HG03135 (cell line): ENCODE data around the gene CBX8.

Experiments used
- ATAC-seq: cut with Tn5 transposase; IDR thresholded peaks from one replicate; pipeline ENCODE4 v1.9.1; 2021; ENCODE audit warnings: mild to moderate bottlenecking, moderate library complexity; ENCODE audit not compliant: unreplicated experiment

The CBX8 gene

DNA sequence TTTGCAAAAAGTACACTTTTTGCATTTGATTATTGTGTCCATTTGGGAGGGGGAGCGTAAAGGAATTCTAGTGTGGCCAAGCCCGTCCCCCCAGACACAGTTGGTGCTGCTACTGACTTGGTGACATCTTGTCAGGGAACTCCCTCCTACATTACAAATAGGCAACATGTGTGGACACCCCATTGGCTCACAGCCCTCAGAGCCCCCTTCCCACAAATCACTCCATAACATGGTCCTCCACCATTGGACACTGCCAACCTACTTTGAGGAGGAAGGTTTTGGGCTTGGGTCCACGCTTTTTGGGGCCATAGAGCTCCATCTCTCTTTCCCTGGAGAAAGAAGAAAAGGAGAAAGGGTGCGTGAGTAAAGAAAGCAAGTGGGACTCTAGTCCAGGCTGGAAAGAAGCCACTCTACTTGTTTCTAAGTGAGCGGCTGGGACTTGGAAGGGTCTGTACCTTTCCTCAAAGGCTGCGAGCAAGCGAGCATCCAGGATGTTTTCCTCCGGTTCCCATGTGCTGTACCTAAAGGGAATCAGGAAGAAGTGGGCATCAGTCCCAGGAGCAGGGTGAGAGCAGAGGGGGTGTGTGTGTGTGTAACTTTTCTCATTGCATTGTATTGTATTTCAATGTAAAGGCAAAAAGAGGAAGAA, 958 bp downstream of the CBX8 start:
- no peak for ATAC-seq

DNA sequence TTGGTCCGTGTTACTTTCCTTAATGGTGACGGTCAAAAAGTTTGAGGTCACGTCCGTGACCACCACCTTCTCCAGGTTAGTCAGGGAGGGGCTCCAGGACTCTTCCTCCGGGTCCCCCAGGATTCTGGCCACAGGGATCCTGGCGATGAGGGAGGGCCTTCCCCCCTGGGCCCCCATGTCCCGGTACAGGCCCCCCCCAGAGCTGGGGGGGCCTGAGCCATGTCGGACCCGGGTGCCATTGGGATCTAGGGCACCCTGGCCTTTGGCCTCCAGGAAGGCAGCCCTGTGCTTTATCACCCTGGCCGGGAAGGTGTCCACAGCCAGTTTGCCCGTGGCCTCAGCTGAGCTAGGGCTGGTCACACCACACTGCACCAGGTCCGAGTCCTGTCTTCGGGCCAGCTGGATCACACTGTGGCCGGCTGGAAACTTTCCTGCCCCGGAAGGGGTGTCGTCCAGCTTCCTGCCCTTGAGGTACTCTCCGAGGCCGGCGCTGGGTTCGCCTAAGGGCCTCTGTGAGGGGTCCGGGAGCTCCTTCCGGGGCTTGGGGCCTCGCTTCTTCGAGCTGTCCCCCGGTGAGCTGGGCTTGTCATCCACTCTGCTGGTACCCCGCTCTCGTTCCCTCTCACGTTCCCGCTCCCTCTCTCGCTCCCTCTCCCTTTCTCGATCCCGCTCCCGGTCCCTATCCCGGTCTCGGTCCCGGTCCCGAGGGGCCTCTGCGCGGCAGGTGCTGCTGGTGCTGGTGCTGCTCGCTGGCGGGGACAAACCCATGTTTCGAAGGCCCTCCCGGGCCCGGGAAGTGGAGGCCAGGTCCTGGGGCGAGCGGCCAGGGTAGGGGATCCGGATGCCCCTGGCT, 2.0 kb downstream of the CBX8 start:
- no peak for ATAC-seq

DNA sequence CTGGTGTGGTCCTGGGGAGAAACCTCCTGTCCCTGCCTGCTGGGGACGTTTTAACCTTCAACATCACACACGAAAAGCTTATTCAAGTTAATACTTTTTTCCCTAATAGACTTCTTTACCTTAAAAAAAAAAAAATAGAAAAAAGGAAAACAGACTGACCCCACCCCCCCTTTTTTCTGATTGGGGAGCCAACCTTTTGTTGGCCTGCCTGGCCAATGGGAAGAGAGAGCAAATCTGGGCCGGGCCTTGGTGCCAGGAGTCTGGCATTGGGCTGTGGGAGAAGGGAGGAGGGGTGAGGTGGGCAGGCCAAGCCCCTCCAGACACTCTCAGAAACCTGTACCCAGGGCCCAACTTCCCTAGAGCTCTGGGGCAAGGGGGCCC, 3.0 kb downstream of the CBX8 start:
- no peak for ATAC-seq

DNA sequence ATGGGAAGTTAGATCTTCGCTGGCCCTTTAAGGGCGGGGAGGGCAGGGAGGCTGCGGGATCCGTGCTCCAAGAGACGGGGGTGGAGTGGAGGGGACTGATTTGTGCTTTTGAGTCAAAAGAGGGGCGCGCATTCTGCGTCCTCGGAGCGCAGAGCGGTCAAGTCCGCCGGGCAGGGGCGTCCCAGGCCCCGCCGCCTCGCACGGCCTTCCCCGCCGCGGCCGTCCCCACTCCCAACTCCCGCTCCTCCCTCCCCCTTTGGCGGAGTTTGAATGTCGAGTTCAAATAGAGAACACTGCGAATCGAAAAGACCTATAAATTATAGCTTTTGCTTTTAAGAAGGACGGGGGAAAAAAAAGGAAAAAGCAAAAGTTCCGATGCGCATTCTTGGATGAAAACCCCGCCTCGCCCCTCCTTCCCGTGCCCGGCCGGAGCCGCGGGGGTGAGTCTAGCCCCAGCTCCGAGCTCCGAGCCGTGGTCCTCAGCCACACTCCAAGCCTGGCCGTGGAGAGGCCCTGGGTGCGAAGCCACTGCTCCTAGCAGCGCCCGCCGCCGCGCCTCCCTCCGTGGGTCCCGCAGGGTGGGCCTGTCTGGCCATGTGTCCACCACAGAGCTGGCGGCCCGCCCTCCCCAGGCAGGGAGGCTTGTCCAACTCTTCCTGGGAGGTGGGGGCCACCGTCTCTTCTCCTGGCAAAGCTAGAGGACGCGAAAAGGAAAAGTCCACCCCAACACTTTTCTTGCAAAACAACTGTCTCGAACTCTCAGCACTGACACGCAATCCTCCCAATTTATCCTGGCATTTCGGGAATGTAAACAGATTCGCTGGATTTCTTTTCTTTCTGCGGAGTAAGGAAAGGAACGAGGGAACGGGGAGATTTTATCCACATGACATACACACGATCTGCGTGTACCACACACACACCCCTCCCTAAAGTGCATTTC, 3.6 kb downstream of the CBX8 start:
- no peak for ATAC-seq

DNA sequence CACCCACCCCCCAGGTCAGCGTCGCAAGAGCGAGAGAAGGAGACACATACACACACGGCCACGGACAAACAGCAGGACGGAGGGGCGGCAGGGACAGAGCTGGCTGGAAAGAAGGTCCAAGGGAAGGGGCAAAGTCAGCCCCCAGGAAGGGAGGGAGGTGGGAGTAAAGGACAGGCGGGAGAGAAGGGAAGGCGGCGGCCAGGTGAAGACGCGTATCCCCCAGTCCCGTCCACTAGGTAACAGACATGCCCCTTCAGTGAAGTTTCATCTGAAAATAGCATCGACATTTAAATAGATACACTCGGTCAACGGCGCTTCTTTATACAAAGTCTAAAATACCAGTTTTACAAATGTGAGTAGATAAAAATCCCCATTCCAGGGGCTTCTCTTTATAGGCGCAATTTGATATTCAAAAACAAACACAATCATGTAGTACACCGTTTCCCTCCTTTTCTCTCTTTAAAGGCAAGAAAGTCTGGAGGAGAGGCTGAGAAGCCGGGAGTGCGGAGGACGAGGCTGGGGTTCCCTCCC, 4.5 kb downstream of the CBX8 start:
- ATAC-seq: no peak

DNA sequence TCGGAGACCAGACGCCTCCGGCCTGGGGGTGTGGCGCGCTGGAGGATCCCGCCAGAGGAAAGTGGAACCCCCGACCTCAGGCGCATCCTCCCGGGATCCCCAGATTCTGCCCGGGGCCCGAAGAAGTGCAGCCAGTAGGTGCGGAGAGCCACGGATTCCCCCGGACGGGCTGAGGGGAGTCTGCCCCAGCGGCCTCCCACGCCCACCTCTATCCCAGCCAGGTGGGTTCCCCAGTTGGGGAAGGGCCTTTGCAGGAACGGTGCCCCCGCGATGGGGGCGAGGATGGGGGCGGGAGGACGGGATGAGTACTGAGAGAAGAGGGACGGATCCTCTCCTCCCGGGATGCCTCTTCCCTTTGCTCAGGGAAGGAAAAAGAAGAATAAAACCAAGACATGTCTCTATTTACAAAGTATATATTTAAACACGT, 5.1 kb downstream of the CBX8 start:
- no peak for ATAC-seq

DNA sequence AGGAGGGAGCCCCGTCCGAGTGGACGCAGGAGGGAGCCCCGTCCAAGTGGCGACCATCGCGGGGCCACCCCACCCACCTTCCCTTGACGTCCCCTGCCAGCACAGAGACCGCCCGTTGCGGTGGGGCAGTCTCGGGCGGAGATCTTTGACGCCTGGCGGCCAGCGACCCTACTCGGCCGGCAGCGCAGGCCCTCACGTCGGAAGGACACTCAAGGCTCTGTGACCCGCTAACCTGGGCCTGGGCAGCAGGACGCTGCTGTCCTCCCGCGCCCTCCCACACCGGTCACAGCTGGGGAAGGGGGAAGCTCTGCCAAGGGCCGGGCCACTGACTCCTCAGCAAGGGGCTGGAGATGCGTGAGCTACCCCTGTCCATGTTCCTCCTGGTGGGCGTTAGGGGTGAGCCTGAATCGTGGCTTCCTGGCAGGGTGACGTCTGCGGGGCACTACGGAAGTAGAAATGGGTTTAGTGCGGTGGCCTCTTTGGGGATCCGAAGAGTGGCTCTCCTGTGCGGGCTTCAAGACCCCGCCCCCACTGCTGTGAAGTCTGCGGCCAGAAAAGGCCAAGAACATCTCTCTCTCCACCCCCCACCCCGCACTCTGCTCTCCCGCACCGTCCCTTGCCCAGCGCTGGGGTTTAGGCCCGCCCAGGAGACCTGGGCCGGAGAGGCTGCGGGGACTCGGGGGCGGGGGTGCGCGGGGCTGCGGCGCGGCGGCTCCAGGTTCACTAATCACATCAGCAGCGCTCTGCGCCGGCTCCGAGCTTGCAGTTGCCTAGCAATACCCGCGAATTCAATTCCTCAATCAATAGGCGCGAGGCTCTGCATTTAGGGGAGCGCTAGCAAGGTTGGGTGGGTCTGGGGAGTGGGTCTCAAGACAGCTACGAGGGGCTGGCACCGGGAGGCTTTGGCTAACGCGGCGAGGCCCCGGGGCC, 5.8 kb downstream of the CBX8 start:
- ATAC-seq: no peak

DNA sequence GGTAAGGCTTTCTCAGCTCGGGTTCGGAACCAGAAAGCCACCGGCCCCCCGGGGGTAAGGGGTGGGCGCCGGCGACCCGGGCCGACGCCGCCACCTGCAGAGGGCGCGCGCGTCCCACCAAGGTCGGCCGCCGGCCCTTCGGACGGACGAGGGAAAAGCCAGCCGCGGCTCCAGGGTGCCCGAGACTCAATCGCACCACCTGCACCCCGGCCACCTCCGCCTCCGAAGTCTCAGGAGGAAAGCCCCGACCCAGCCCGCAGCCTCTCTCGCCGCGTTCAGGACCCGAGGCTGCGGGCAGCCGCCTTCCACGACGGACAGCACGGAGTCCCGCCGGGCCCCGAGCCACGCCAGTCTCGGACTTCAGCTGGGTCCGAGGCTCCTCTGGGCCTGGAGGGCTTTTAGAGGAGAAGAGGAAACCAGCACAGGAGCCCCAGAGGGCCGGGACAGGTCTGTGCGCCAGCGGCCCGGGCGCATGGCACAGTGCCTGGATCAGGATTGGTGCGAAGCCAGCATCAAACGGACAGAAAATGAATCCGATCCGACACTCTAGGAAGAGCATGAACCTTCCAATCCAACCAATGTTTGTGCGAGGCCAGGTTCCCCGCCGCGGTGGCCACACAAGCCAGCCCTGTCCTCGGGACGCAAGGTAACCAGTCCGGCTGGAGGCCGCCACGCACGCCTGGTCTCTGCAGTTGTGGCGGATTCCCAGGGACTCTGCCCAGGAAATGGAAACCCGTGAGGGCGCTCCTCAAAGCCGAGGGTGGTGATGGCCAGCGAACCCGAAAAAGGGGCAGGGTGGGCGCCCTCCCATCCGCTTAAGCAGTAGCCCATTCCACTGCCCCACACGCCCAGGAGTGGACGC, 6.7 kb downstream of the CBX8 start:
- ATAC-seq: no peak

DNA sequence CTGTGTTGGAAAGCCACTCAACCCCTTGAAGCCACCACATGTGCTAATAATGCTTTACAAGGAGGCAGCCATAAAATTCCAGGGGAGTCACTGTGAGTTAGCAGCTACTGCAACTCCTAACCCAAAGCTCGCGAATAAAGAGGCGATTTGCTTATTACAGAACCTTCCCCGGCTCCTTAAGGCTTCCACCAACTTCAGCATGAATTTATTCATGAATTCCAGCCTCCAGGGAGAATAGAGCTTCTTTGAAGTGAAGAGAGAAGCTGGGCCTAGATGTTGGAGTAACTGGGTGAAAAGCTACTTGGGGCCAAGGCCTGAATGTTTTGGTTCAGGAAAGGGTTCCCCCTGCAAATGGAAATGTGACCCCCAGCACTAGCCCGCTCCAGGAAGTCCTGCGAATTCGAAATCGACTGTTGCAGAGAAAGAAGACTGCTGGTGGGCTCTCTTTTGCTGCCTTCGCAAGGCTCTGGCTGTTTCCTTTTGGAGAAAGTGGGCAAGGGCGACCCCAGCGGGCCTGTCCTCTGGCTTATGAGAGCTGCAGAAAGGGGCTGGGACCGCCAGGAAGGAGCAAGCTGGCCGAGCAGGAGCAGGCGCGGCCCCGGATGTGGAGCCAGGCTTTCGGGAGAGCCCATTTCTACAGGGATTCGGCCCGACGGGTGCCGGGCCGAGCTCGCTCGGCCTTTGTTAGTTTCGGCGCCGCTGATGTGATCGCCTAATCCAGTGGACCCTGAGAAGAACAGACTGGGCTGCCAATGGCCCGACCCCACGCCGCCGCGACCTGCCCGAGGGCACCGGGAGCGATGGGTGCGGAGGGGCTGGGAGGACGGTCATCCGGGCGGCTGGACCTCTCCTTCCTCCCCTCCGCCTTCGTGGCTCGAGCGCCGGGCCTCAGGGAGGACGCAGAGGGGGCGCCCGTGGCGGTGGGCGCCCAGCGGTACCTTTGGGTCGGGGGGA, 7.6 kb downstream of the CBX8 start:
- no peak for ATAC-seq

DNA sequence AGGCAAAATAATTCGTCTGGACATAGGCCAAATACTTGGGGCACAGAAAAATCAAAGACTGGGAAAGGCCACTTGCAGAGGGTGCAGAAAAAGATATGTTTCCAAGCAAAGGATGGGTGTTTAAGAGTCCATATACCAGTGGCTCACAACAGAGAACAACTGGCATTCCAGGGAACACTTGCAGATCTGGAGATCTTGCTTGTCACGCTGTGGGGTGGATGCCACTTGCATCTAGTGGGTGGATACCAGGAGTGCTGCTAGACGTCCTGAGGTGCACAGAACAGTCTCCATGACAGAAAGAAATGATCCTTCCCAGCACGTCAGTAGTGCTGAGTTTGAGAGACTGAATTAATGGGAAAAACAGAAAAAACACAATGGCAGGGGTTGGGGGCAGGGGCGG, 8.4 kb downstream of the CBX8 start:
- ATAC-seq: no peak

DNA sequence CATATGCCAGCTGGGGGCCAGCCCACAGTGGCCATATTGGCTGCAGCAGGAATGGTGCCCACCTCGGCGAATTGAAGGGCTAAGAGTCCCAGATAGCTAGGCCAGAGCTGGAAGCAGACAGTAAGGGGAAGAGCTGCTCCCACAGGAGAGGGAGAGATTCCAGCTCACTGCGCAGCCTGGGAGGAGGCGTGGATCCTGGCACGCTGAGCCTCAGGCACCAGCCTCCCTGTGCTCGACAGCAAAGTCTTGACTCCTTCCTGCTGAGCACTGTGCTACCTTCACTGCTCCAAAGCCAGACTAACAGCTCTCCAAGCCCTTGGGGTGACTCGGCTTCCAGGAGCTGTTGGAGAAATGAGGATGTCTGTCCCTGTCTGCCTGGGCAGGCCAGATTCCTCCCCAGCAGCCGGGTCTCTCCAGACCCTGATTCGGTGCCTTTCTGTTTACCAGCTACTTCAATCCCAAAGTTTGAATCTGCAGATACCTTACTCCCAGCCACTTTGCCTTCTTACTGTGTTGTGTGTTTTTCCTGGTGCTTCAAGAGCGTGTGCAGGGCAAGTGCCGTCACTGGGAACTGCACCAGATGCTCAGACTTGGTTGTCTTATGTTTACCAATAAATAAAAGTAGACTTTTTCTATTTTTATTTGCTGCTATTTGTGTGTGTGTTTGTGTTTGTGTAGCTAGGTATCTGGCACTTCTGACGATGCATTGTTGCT, 9.8 kb downstream of the CBX8 start:
- no peak for ATAC-seq

DNA sequence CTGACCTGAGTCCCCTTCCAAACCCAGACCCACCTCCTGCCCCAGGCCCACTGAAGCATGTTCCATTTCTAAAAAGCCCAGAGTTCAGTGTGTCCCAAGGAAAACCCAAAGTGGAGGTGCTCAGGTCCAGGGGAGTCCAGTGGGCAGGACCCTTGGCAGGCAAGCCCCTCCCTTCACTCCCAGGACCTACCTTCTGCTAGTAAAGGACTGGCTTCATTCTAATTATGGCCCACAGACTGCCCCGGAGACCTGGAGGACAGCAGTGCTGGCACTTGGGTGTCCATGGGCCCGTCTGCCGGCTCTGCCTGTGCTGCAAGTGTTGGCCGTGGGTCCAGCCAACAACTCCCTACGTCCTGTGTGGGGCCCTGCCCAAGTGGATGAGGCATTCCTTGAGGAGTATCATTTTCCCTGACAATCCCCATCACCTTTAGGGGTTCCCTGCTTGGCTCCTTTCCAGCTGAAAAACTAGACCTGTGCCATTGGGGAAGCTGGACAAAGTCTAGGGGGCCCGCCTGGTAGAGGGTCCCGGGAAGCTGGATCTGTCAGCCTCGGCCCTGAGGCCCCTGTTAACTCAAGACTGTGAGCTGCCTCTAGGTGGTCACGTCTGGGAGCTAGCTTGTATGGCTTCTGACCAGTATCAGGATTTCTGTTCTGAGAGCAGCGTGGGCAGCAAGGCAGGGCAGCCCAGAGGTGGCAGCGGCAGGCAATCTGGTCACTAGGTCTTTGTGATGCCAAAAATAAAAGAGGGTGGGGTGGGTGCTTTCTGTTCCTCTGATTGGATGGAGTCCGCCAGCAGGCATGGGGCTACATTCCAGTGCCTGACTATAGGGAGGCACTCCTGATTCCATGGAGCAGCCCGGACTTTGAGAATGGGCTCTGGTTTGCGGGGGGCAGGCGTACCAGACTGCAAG, 10.7 kb downstream of the CBX8 start:
- ATAC-seq: no peak

DNA sequence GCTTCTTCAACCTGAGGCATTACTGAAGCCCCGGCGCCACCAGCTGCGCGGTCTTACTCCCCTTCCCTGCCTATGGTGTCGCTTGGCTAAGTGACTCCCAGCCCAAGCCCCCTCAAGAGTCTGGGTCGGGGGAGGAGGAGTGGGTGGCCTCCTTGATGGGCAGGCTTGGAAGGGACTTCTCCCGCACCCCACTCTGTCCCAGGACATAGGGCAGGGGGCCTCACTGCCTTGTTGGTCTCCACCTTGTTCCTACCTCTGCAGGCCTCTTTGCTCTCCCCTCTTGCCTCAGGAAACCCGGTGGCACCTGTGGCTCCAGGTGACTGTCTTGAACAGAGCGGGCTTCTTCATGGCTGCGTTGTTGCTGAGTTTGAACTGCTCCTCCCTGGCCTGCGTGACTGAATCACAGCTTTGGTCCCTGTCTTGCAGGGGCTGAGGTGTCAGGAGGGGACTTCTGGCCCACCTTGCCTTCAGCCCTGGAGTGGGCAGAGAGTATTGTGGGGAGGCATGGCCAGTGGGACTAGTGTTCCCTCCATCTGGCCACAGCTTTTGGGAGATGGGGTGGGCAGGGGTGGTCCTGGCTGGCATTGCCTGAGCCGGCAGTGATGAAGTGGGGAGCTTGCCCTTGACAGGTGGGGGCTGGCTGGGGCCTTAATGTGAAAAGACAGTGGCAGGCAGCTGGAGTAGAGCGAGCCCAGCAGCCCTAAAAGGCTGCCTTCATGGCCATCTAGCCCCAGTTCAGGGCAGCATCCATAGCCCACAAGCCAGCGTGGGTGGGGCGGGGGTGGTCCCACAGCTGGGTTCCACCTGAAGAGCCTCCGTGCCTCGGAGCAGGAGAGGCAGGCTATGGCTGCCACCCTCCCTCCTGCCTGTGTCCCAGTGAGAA, 11.6 kb downstream of the CBX8 start:
- no peak for ATAC-seq

DNA sequence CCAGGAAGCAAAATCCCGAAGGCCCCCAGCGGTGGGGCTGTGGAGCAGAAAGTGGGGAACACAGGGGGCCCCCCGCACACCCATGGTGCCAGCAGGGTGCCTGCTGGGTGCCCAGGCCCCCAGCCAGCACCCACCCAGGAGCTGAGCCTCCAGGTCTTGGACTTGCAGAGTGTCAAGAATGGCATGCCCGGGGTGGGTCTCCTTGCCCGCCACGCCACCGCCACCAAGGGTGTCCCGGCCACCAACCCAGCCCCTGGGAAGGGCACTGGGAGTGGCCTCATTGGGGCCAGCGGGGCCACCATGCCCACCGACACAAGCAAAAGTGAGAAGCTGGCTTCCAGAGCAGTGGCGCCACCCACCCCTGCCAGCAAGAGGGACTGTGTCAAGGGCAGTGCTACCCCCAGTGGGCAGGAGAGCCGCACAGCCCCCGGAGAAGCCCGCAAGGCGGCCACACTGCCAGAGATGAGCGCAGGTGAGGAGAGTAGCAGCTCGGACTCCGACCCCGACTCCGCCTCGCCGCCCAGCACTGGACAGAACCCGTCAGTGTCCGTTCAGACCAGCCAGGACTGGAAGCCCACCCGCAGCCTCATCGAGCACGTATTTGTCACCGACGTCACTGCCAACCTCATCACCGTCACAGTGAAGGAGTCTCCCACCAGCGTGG, 12.4 kb downstream of the CBX8 start:
- ATAC-seq: no peak

DNA sequence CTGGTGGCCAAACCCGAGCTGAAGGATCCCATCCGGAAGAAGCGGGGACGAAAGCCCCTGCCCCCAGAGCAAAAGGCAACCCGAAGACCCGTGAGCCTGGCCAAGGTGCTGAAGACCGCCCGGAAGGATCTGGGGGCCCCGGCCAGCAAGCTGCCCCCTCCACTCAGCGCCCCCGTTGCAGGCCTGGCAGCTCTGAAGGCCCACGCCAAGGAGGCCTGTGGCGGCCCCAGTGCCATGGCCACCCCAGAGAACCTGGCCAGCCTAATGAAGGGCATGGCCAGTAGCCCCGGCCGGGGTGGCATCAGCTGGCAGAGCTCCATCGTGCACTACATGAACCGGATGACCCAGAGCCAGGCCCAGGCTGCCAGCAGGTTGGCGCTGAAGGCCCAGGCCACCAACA, 13.0 kb downstream of the CBX8 start:
- no peak for ATAC-seq
